Embryonic facial prominence (tissue), 1 donor: Measurements from ENCODE around the gene BRD1.

Experiments used
- DNase-seq: peaks from one replicate; pipeline ENCODE4 v3.0.0-alpha.2; 2016; ENCODE audit errors: extremely low spot score

Gene BRD1

GRCh38 chr22:49728570-49729271 is 99.0 kb downstream of the BRD1 start:
- no peak for DNase-seq

GRCh38 chr22:49727881-49728569 is 99.6 kb downstream of the BRD1 start:
- no peak for DNase-seq

DNA sequence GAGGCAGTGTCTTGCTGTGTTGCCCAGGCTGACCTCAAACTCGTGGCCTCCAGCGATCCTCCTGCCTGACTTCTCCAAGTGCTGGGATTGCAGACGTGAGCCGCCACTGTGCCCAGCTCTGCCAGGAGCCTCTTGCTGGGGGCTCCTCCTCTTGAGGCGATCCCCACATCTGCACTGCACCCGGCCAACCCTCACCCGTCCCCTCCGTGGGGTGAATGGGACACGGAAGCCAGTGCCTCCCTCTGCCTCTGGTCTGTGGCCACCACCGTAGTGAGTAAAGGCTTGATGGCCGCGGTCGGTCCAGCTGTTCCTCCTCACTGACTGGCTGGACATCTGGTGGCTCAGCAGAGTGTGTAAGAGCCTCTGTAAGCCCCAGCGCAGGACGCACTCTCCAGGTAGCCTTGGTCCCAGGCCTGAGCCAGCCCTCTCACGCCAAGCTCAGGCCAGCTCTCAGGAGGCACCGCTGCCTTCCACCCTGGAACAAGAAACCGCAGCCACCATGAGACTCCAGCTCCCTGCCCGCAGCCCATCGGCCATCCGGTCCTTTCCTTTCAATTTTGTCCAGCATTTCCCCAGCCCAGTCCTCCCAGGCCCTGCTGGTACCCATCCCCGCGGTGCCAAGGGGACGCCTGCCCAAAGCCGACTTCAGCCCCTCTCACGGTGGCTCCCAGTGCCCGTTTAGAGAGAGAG is 100.3 kb downstream of the BRD1 start:
- DNase-seq, result no peak

- DNase-seq, result no peak
Measured at GRCh38 chr22:49726701-49727101, 101.0 kb downstream of the BRD1 start.

DNA sequence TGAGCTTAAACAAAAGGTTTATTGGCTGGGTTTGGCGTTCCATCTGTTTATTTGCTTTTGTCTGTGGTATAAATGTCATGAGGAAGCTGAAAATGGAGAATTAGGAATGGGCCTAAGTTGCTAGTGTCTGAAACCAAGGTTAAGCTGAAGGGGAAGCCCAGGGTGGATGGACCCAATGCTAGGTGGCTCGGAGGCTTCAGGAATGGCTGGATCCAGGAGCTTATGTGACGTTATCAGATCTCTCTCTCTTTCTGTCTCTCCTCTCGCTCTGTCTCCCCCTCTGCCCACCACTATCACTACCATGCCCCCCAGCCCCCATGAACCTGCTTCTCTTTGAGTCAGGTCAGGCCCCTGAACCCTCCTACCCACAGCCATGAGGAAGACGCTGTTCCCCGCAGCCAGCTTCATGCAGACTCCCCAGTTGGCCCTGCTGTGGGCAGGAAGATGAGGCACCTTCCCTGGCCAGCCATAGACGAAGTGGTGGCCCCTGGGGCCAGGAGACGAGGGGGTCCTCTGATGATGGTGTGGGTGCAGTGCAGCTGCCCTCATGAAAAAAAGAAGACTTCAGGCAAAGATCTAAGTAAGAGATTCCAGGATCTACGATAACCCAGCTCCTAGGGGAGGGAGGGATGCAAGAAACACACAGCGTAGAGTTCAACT is 101.5 kb downstream of the BRD1 start:
- DNase-seq, result no peak

GRCh38 chr22:49725516-49725915 is 102.2 kb downstream of the BRD1 start:
- no peak for DNase-seq

DNA sequence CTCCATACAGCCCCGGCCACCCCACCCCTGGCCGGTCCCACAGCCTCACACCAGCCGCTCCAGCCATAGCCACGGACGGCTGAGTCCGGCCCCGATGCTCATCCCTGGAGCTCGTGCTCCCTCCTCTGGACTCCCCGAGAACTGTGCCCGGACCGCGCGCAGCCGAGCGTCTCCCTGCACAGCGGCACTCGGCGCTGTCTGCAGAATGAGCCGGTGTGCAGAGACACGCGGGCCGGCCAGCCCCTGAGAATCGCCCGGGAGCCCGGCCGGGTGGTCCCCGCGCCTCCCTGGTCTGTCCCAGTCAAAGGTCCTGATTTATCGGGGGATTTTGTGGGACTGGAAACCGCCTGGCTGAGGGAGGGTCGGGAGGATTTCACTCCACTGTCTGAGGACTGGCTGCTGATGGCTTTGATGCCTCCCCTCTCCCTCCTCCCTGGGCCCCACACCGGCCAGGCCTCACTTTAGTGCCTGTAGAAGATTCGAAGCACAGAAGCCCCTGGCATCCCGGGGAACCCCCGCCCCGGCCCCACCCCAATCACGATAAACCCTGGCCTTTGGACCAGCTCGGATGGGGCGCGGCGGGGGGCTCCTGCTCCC is 102.7 kb downstream of the BRD1 start:
- no peak for DNase-seq

GRCh38 chr22:49724030-49724892 is 103.4 kb downstream of the BRD1 start:
- DNase-seq, result no peak

DNA sequence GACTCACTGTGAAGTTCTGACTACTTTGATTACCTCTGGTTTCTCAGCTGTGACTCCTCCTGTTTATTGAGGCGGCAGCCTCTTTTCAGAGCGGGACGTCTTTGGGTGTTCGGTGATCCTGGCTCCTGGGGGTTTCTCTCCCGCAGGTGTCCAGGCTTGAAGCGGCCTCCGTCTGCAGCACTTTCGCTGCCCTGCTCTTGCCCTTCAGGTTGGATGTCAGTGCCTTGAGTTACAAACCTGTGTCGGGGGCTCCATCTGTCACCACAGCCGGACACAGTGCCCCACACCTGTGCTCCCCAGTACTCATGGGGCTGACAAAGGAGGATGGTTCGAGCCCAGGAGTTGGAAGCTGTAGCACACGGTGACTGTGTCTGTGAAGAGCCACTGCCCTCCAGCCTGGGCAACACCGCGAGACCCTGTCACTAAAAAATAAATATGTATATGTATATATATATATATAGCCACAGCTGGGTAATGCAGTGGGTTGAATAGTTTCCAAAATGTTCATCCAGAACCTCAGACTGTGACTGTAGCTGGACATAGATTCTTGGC is 104.1 kb downstream of the BRD1 start:
- DNase-seq, result no peak
